ENCODE data around the gene LYST. TPM values are rescaled to one million over a fixed set of nuclear protein-coding genes. Genes with fewer than 3 reads are reported as not detected.

The LYST gene
- total RNA-seq, 1 donor from 2014 or later, result 72.4 TPM

- intact Hi-C loops (cut with DNase I), result no loop called here
- H3K27ac ChIP-seq, result no peak overlapping the region
- peaks cover 58% of the 10 kb centered on the region for H3K36me3 ChIP-seq
- H3K4me1 ChIP-seq, result no peaks in the 10 kb centered on the region
- ATAC-seq (no peak), DNase-seq (no peak)
- H3K9me3 ChIP-seq, result no peaks in the 10 kb centered on the region
- no peak overlapping the region for H3K4me3 ChIP-seq
- H3K27me3 ChIP-seq (ENCODE audit: low read depth), result no peaks in the 10 kb centered on the region
- no peak for TF ChIP-seq CTCF (IDR thresholded peaks at IDR 0.05)
These were observed 98.9 kb downstream of the LYST start for GRCh38 chr1:235767795-235768194.

- no peaks in the 10 kb centered on the region for H3K27me3 ChIP-seq (ENCODE audit: low read depth)
- H3K4me3 ChIP-seq, result no peak overlapping the region
- intact Hi-C loops (cut with DNase I), result no loop called here
- DNase-seq (no peak), ATAC-seq (no peak)
- H3K9me3 ChIP-seq, result no peaks in the 10 kb centered on the region
- peaks cover 60% of the 10 kb centered on the region for H3K36me3 ChIP-seq
- no peak for TF ChIP-seq CTCF (IDR thresholded peaks at IDR 0.05)
- no peak overlapping the region for H3K27ac ChIP-seq
- no peaks in the 10 kb centered on the region for H3K4me1 ChIP-seq
These were observed 99.9 kb downstream of the LYST start for GRCh38 chr1:235766794-235767285.

- H3K9me3 ChIP-seq, result no peaks in the 10 kb centered on the region
- intact Hi-C loops (cut with DNase I), result no loop called here
- H3K4me1 ChIP-seq, result no peaks in the 10 kb centered on the region
- H3K4me3 ChIP-seq, result no peak overlapping the region
- DNase-seq, result no peak
- TF ChIP-seq CTCF (IDR thresholded peaks at IDR 0.05), result no peak
- H3K27ac ChIP-seq, result no peak overlapping the region
- no peaks in the 10 kb centered on the region for H3K27me3 ChIP-seq (ENCODE audit: low read depth)
- peaks cover 77% of the 10 kb centered on the region for H3K36me3 ChIP-seq
- ATAC-seq, result no peak
These were observed 102.7 kb downstream of the LYST start for GRCh38 chr1:235763962-235764361.

GRCh38 chr1:235759336-235759735, 107.4 kb downstream of the LYST start:
- Histone ChIP-seq H3K36me3 (peaks cover 90% of the 10 kb centered on the region), H3K4me1 (no peaks in the 10 kb centered on the region), H3K27ac (no peak overlapping the region), H3K4me3 (no peak overlapping the region), H3K9me3 (no peaks in the 10 kb centered on the region), H3K27me3 (ENCODE audit: low read depth) (no peaks in the 10 kb centered on the region)
- intact Hi-C loops (cut with DNase I), result no loop called here
- ATAC-seq (no peak), DNase-seq (no peak)
- TF ChIP-seq CTCF (IDR thresholded peaks at IDR 0.05), result no peak

GRCh38 chr1:235758931-235759330, 107.8 kb downstream of the LYST start:
- intact Hi-C loops (cut with DNase I), result no loop called here
- no peaks in the 10 kb centered on the region for H3K4me1 ChIP-seq
- H3K27ac ChIP-seq, result no peak overlapping the region
- no peaks in the 10 kb centered on the region for H3K27me3 ChIP-seq (ENCODE audit: low read depth)
- TF ChIP-seq CTCF (IDR thresholded peaks at IDR 0.05), result no peak
- DNase-seq, result no peak
- H3K9me3 ChIP-seq, result no peaks in the 10 kb centered on the region
- no peak for ATAC-seq
- no peak overlapping the region for H3K4me3 ChIP-seq
- peaks cover 90% of the 10 kb centered on the region for H3K36me3 ChIP-seq
